Peyer's patch (tissue), 4 donors: ENCODE results near the gene PLD5.

ENCODE experiments used
- CTCF ChIP-seq, 6 experiments: fragments of 450-650 bp in 4 of 6; fragments of 200-600 bp in 2 of 6; sonication (generic) in 1 of 6; IDR thresholded peaks; one replicate each; pipeline ENCODE4 v1.5.1; 2017 to 2019; ENCODE audit warnings: antibody characterized with exemption in 6 of 6, mild to moderate bottlenecking in 3 of 6, moderate library complexity in 1 of 6
- POLR2A ChIP-seq, 2 donors: fragments of 450-650 bp; IDR thresholded peaks; one replicate each; pipeline ENCODE4 v1.5.1; 2017; ENCODE audit warnings: antibody characterized with exemption in 2 of 2, mild to moderate bottlenecking in 2 of 2, moderate library complexity in 2 of 2

DNA sequence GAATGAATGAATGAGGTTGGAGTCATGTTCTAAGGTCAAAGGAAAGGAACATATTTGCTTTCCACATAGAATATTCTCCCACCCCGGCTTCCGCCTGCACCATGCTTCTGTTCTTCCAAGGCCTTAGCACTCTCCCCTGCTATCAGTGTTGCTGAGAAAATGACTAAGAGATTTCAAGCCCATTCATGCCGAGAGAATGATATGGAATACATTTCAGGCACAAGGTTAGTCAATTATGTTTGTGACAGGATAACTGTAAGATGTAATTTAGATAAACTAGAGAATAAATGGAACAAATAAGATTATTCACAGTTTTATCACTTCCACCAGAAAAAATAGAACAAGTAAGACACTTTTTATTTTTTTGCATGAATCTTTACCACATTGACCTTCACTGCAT, 122.6 kb downstream of the PLD5 start:
- TF ChIP-seq POLR2A (IDR thresholded peaks at IDR 0.05) (no peak), CTCF (IDR thresholded peaks at IDR 0.05) (no peak)
